Measurements from ENCODE around the gene BRSK1. TPM values are rescaled to one million over a fixed set of nuclear protein-coding genes. Genes with fewer than 3 reads are reported as not detected.

The BRSK1 gene
- polyA plus RNA-seq, 1 experiment = 12.8 TPM

DNA sequence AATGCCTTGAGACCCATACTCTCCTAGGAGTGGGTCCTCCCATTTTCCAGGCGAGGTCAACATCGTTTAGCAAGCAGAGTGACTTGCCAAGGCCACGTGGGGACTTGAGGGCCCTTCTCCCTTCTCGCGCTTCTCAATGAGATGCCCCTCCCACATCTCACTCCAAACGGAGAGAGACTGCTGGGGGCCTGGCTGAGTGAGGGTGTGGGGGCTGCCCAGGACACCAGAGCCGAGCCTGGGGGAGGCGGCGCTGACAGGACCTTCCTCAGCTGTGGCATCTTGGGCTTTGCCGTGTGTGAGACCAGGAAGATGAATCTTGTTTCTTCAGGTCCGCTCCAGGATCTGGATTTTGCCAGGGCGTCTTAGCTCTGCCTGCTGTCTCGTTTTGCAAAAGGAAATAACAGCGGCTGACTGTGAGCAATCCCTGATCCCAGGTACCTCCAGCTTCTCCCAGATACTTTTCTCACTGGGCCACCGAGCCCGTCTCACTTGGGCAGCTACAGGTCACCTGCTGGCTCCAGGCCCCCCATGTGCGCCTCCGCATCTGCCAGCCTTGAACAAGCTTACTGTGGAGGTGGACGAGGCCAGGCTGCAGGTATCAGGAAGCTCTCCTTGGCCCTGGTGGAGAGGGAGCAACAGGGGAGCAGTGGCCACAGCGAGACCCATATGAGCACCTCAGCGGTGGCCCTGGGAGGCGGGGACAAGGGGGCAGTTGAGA is 64.7 kb downstream of the BRSK1 start:
- CTCF ChIA-PET = interaction anchor here (1.5 kb wide), 1 partner anchor 207 kb away, joined by 3 read pairs; no protein-coding TSS in a partner anchor
- TF ChIP-seq, protein P1, sequence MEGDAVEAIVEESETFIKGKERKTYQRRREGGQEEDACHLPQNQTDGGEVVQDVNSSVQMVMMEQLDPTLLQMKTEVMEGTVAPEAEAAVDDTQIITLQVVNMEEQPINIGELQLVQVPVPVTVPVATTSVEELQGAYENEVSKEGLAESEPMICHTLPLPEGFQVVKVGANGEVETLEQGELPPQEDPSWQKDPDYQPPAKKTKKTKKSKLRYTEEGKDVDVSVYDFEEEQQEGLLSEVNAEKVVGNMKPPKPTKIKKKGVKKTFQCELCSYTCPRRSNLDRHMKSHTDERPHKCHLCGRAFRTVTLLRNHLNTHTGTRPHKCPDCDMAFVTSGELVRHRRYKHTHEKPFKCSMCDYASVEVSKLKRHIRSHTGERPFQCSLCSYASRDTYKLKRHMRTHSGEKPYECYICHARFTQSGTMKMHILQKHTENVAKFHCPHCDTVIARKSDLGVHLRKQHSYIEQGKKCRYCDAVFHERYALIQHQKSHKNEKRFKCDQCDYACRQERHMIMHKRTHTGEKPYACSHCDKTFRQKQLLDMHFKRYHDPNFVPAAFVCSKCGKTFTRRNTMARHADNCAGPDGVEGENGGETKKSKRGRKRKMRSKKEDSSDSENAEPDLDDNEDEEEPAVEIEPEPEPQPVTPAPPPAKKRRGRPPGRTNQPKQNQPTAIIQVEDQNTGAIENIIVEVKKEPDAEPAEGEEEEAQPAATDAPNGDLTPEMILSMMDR (IDR thresholded peaks at IDR 0.05; ENCODE audit: insufficient read depth, low read depth, low read length) = no peak
- no peak for DNase-seq (ENCODE audit: low read depth)
- Histone ChIP-seq H3K4me3 (ENCODE audit: low read depth, low read length) (no peak overlapping the region), H3K27me3 (ENCODE audit: control insufficient read depth, insufficient read depth, low read length) (peaks cover 10% of the 10 kb centered on the region), H3K36me3 (ENCODE audit: control insufficient read depth, insufficient read depth, low read length) (peaks cover 5% of the 10 kb centered on the region)
- POLR2A ChIA-PET = no interaction called here

DNA sequence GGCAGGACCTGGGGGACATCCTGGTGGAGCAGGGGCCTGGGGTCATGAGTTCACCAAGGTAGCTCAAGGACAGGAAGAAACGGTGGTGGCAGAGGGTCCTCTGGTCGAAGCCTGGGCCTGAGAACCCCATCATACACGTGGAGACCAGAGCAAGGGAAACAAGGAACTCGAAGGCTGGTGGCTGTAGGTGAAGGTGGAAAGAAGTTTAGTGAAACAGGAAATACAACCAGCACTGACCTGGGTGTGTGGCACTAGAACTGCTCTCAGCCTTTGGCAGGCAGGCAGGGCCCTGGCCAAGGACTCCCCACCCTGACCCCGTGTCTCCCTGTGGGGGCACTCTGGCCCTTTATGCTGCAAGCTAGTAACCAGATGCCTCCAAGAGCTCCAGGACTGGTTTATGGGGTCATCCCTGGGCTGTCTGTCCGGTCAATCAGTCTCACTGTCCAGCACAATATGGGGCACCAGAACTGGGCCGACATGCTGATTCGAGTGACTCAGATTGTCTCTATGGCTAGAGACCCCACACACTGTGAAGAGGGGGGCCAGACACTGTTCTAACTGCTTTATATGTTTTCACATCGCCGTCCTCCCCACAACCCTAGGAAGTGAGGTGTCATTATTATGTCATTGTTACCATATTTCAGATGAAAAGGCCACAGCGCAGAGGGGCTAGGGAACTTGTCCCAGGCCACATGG is 67.0 kb downstream of the BRSK1 start:
- POLR2A ChIA-PET = no interaction called here
- CTCF ChIA-PET = interaction anchor here (0.7 to 1.1 kb wide), 3 partner anchors 10 to 111 kb away, joined by 3 read pairs; partner anchors contain the start of gene ISOC2
- TF ChIP-seq, protein P1 (IDR thresholded peaks at IDR 0.05; ENCODE audit: insufficient read depth, low read depth, low read length) = no peak
- no peak overlapping the region for H3K4me3 ChIP-seq (ENCODE audit: low read depth, low read length)
- peaks cover 20% of the 10 kb centered on the region for H3K27me3 ChIP-seq (ENCODE audit: control insufficient read depth, insufficient read depth, low read length)
- no peak for DNase-seq (ENCODE audit: low read depth)
- H3K36me3 ChIP-seq (ENCODE audit: control insufficient read depth, insufficient read depth, low read length) = peaks cover 3% of the 10 kb centered on the region; the same call in 1 of the 2 replicates

DNA sequence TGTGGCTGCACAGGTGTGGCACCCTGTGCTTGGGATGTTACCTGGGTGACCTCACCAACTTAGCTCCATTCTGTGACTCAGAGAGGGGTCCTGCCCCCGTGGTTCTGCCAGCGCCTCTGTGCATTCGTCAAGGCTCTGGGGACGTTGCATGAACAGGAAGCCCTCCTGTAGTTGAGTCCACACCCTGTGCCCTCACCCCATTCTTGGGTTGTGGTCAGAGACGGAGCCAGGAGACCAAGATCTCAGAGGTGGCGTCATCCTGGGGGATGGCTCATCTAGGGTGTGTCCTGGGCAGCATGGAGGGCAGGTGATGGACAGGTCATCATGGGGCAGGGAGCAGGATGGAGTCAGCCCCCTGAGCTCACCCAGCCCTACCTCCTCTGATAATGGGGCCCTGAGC is 68.2 kb downstream of the BRSK1 start:
- Histone ChIP-seq H3K36me3 (ENCODE audit: control insufficient read depth, insufficient read depth, low read length) (0 out of 2 replicates have a peak, but pooled peaks cover 1% of the 10 kb centered on the region), H3K4me3 (ENCODE audit: low read depth, low read length) (no peak overlapping the region), H3K27me3 (ENCODE audit: control insufficient read depth, insufficient read depth, low read length) (peaks cover 24% of the 10 kb centered on the region)
- no peak for DNase-seq (ENCODE audit: low read depth)
- CTCF ChIA-PET = no interaction called here
- TF ChIP-seq, protein P1 (IDR thresholded peaks at IDR 0.05; ENCODE audit: insufficient read depth, low read depth, low read length) = no peak
- POLR2A ChIA-PET = no interaction called here

DNA sequence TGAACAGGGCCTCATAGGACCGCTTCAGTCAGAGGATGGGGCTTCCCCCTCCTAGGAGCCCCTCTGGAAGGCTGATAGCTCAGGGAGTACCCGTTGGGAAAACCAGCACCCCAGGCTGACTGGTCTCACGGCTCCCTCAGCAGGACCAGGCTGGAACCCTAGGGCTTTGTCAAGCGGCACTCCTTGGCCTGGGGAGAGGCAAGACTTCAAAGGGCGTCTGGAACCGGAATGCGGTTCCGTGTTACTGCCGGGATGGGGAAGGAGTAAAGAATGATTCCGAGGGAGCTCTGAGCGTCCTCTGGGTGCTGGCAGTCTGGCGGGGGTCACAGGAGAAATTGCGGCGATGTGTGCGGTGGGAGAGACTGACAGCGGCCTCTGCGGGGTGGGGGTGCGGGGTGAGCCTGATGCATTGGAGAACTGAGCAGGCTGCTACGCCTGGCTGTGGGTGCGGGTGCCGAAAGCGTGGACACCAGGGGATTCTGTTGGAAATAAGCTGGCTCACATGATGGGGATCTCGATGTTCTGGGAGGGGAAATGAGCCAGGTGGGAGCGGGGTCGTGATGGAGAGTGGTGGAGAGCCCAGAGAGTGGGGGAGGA is 68.8 kb downstream of the BRSK1 start:
- Histone ChIP-seq H3K27me3 (ENCODE audit: control insufficient read depth, insufficient read depth, low read length) (peaks cover 26% of the 10 kb centered on the region), H3K36me3 (ENCODE audit: control insufficient read depth, insufficient read depth, low read length) (0 out of 2 replicates have a peak, but pooled peaks cover under 1% of the 10 kb centered on the region), H3K4me3 (ENCODE audit: low read depth, low read length) (no peak overlapping the region)
- CTCF ChIA-PET = no interaction called here
- DNase-seq (ENCODE audit: low read depth) = no peak
- TF ChIP-seq, protein P1 (IDR thresholded peaks at IDR 0.05; ENCODE audit: insufficient read depth, low read depth, low read length) = no peak
- POLR2A ChIA-PET = no interaction called here

DNA sequence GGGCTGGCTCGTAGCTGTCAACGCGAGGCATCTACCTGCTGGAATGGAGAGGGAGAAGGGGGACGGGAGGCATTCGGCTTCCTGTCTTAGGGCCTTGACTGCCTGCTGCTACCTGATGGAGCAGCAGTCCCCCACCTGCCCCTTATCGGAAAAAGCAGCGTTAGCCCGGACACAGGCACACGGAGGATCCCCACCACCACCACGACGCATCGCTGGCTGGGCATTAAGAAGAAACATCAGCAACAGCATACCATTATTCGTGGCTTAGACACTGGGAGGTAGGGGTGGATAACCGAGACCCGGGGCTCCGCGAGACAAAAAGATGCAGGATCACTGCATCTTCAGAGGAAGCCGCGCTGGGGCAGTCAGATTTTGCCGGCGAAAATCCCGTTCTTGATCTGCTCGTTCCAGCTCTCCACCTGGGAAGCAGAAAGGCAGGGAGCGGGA is 69.6 kb downstream of the BRSK1 start:
- H3K4me3 ChIP-seq (ENCODE audit: low read depth, low read length) = peak overlapping the region; percentile 54
- ChIA-PET POLR2A (no interaction called here), CTCF (no interaction called here)

More for the DNA sequence above, 69.6 kb downstream of the BRSK1 start:
- no peak for DNase-seq (ENCODE audit: low read depth)
- peaks cover 26% of the 10 kb centered on the region for H3K27me3 ChIP-seq (ENCODE audit: control insufficient read depth, insufficient read depth, low read length)
- TF ChIP-seq, protein P1 (IDR thresholded peaks at IDR 0.05; ENCODE audit: insufficient read depth, low read depth, low read length) = no peak
- no peaks in the 10 kb centered on the region for H3K36me3 ChIP-seq (ENCODE audit: control insufficient read depth, insufficient read depth, low read length)

Data from BJ (cell line).